PFSK-1 (cell line): Measurements from ENCODE around the gene MAN1C1.

Experiments
- FOXP2 ChIP-seq: optimal IDR thresholded peaks from 2 replicates; pipeline ENCODE3; 2011; ENCODE audit warnings: borderline replicate concordance, control low read depth, inconsistent platforms; ENCODE audit not compliant: insufficient read depth; ENCODE audit errors: extremely low read length, extremely low read depth
- POLR2AphosphoS5 ChIP-seq: IDR thresholded peaks from 2 replicates; pipeline ENCODE4 v1.6.1; 2012; ENCODE audit warnings: low read depth, mild to moderate bottlenecking, control low read depth, low read length, moderate library complexity
- REST ChIP-seq, 2 experiments: IDR thresholded peaks; 2 replicates each; pipeline versions ENCODE4 v1.6.1 to v1.8.0; 2011 to 2012; ENCODE audit warnings: low read depth in 2 of 2, low read length in 2 of 2, control low read depth in 1 of 2, inconsistent platforms in 1 of 2, mild to moderate bottlenecking in 1 of 2, moderate library complexity in 1 of 2; ENCODE audit not compliant: insufficient read depth in 1 of 2
- SIN3A ChIP-seq: IDR thresholded peaks from 2 replicates; pipeline ENCODE4 v1.6.1; 2012; ENCODE audit warnings: mild to moderate bottlenecking, low read length, moderate library complexity, borderline replicate concordance; ENCODE audit not compliant: insufficient read depth
- TAF1 ChIP-seq: IDR thresholded peaks from 2 replicates; pipeline ENCODE4 v1.6.1; 2012; ENCODE audit warnings: low read length, control low read depth, borderline replicate concordance; ENCODE audit not compliant: insufficient read depth

Gene MAN1C1

GRCh38 chr1:25740071-25740470 is 123.5 kb downstream of the MAN1C1 start:
- TF ChIP-seq SIN3A, result no peak
- TF ChIP-seq FOXP2, result no peak
- no peak for TF ChIP-seq TAF1
- no peak for TF ChIP-seq POLR2AphosphoS5
- no peak for TF ChIP-seq REST (IDR thresholded peaks at IDR 0.05; ENCODE audit: insufficient read depth in 1 of 2, low read depth in 2 of 2, low read length in 2 of 2)

- no peak for TF ChIP-seq FOXP2
- TF ChIP-seq REST (IDR thresholded peaks at IDR 0.05; ENCODE audit: insufficient read depth in 1 of 2, low read depth in 2 of 2, low read length in 2 of 2), result no peak
- no peak for TF ChIP-seq SIN3A
- no peak for TF ChIP-seq POLR2AphosphoS5
- TF ChIP-seq TAF1, result no peak
These were observed 125.7 kb downstream of the MAN1C1 start for GRCh38 chr1:25742316-25742715.

- no peak for TF ChIP-seq POLR2AphosphoS5
- TF ChIP-seq SIN3A, result no peak
- no peak for TF ChIP-seq TAF1
- TF ChIP-seq FOXP2, result no peak
- no peak for TF ChIP-seq REST (IDR thresholded peaks at IDR 0.05; ENCODE audit: insufficient read depth in 1 of 2, low read depth in 2 of 2, low read length in 2 of 2)
These were observed 126.9 kb downstream of the MAN1C1 start for GRCh38 chr1:25743164-25744139.

- no peak for TF ChIP-seq REST (IDR thresholded peaks at IDR 0.05; ENCODE audit: insufficient read depth in 1 of 2, low read depth in 2 of 2, low read length in 2 of 2)
These were observed 127.6 kb downstream of the MAN1C1 start for GRCh38 chr1:25744140-25744581.
